H9 (cell line): ENCODE measurements around the gene NINJ1. TPM values are rescaled to one million over a fixed set of nuclear protein-coding genes. Genes with fewer than 3 reads are reported as not detected.

Source experiments
- DNase-seq: peaks from one replicate; pipeline ENCODE4 v3.0.0-alpha.2; 2017
- H2AFZ ChIP-seq: one replicate; pipeline ENCODE4 v1.6.1; 2013; ENCODE audit warnings: mild to moderate bottlenecking, low read length, control low read depth, moderate library complexity
- H2AK5ac ChIP-seq: 2 replicates; pipeline ENCODE4 v1.6.1; 2013; ENCODE audit warnings: low read length, control low read depth, mixed read lengths; ENCODE audit not compliant: insufficient read length
- H2BK120ac ChIP-seq: one replicate; pipeline ENCODE4 v1.6.1; 2013; ENCODE audit warnings: low read depth, mild to moderate bottlenecking, low read length, control low read depth, inconsistent platforms; ENCODE audit not compliant: poor library complexity, severe bottlenecking
- H2BK12ac ChIP-seq: 2 replicates; pipeline ENCODE4 v1.6.1; 2013; ENCODE audit warnings: low read length, control low read depth, mixed read lengths, low read depth; ENCODE audit not compliant: insufficient read length
- H2BK15ac ChIP-seq: 2 replicates; pipeline ENCODE4 v1.6.1; 2013; ENCODE audit warnings: low read depth, low read length, control low read depth
- H2BK20ac ChIP-seq: one replicate; pipeline ENCODE4 v1.6.1; 2013; ENCODE audit warnings: low read depth, mild to moderate bottlenecking, low read length, control low read depth, inconsistent platforms; ENCODE audit not compliant: poor library complexity, severe bottlenecking
- H2BK5ac ChIP-seq: 2 replicates; pipeline ENCODE4 v1.6.1; 2013; ENCODE audit warnings: low read length, control low read depth, mixed read lengths; ENCODE audit not compliant: insufficient read length
- H3K14ac ChIP-seq: 2 replicates; pipeline ENCODE4 v1.6.1; 2013; ENCODE audit warnings: low read length, control low read depth; ENCODE audit not compliant: insufficient read depth
- H3K18ac ChIP-seq: 2 replicates; pipeline ENCODE4 v1.6.1; 2013; ENCODE audit warnings: low read depth, mild to moderate bottlenecking, mixed read lengths, low read length, control low read depth; ENCODE audit not compliant: insufficient read length
- H3K23ac ChIP-seq: 2 replicates; pipeline ENCODE4 v1.6.1; 2013; ENCODE audit warnings: low read length, control low read depth, mixed read lengths, low read depth; ENCODE audit not compliant: insufficient read length
- H3K23me2 ChIP-seq: 2 replicates; pipeline ENCODE4 v1.6.1; 2013; ENCODE audit warnings: low read depth, mild to moderate bottlenecking, mixed read lengths, low read length, control low read depth; ENCODE audit not compliant: insufficient read length, poor library complexity, severe bottlenecking
- H3K27ac ChIP-seq: 2 replicates; pipeline ENCODE4 v1.5.1; 2013; ENCODE audit warnings: low read length, control low read depth, mixed read lengths, low read depth; ENCODE audit not compliant: insufficient read length
- H3K27me3 ChIP-seq: 2 replicates; pipeline ENCODE4 v1.6.1; 2013; ENCODE audit warnings: low read length, control low read depth, inconsistent platforms; ENCODE audit not compliant: insufficient read depth
- H3K4ac ChIP-seq: 2 replicates; pipeline ENCODE4 v1.6.1; 2013; ENCODE audit warnings: low read depth, mild to moderate bottlenecking, control low read depth, inconsistent platforms, low read length, moderate library complexity
- H3K4me1 ChIP-seq: 2 replicates; pipeline ENCODE4 v1.6.1; 2013; ENCODE audit warnings: low read length, control low read depth, inconsistent platforms; ENCODE audit not compliant: insufficient read depth
- H3K4me2 ChIP-seq: 2 replicates; pipeline ENCODE4 v1.6.1; 2013; ENCODE audit warnings: low read length, control low read depth, mixed read lengths; ENCODE audit not compliant: insufficient read length, insufficient read depth
- H3K56ac ChIP-seq: 2 replicates; pipeline ENCODE4 v1.6.1; 2013; ENCODE audit warnings: low read depth, mild to moderate bottlenecking, mixed read lengths, low read length, control low read depth; ENCODE audit not compliant: insufficient read length
- H3K79me1 ChIP-seq: 2 replicates; pipeline ENCODE4 v1.6.1; 2013; ENCODE audit warnings: low read depth, mild to moderate bottlenecking, moderate library complexity, low read length, control low read depth, inconsistent platforms; ENCODE audit not compliant: insufficient read depth, poor library complexity, severe bottlenecking
- H3K79me2 ChIP-seq: 2 replicates; pipeline ENCODE4 v1.6.1; 2013; ENCODE audit warnings: low read length, control low read depth, inconsistent platforms; ENCODE audit not compliant: insufficient read depth
- H3K9ac ChIP-seq: 2 replicates; pipeline ENCODE4 v1.6.1; 2013; ENCODE audit warnings: low read length, control low read depth, mixed read lengths; ENCODE audit not compliant: insufficient read length; ENCODE audit errors: extremely low read depth
- H3K9me3 ChIP-seq: one replicate; pipeline ENCODE4 v1.6.1; 2013; ENCODE audit warnings: low read depth, low read length, inconsistent platforms; ENCODE audit not compliant: control insufficient read depth
- H3T11ph ChIP-seq: one replicate; pipeline ENCODE4 v1.6.1; 2013; ENCODE audit warnings: mild to moderate bottlenecking, low read length, control low read depth, inconsistent platforms
- H4K20me1 ChIP-seq: one replicate; pipeline ENCODE4 v1.6.1; 2013; ENCODE audit not compliant: control insufficient read depth, insufficient read length, insufficient read depth
- H4K5ac ChIP-seq: 2 replicates; pipeline ENCODE4 v1.6.1; 2013; ENCODE audit warnings: low read depth, mild to moderate bottlenecking, mixed read lengths, low read length, control low read depth; ENCODE audit not compliant: insufficient read length
- H4K8ac ChIP-seq: replicated peaks from 2 replicates; pipeline ENCODE4 v1.6.1; 2013; ENCODE audit warnings: low read length, control low read depth, mixed read lengths, low read depth; ENCODE audit not compliant: insufficient read length
- H4K91ac ChIP-seq: 2 replicates; pipeline ENCODE4 v1.6.1; 2013; ENCODE audit warnings: low read depth, mild to moderate bottlenecking, moderate library complexity, mixed read lengths, low read length, control low read depth; ENCODE audit not compliant: insufficient read length
- H3K27ac Mint-ChIP-seq, 3 experiments: 2 replicates in 2 of 3; 3 replicates in 1 of 3; pipeline ENCODE4 v1.8.0; 2020 to 2021; ENCODE audit warnings: mixed read lengths in 3 of 3, mild to moderate bottlenecking in 1 of 3, moderate library complexity in 1 of 3
- H3K27me3 Mint-ChIP-seq: 2 replicates; pipeline ENCODE4 v1.8.0; 2021; ENCODE audit warnings: low read depth, mild to moderate bottlenecking, moderate library complexity, mixed read lengths
- H3K36me3 Mint-ChIP-seq, 3 experiments: 2 replicates in 2 of 3; 3 replicates in 1 of 3; pipeline ENCODE4 v1.8.0; 2020 to 2021; ENCODE audit warnings: low read depth in 3 of 3, mixed read lengths in 3 of 3; ENCODE audit not compliant: insufficient read depth in 1 of 3
- H3K4me1 Mint-ChIP-seq, 2 experiments: 2 replicates each; pipeline ENCODE4 v1.8.0; 2020; ENCODE audit warnings: mixed read lengths in 2 of 2
- H3K4me3 Mint-ChIP-seq, 2 experiments: 2 replicates in 1 of 2; 3 replicates in 1 of 2; pipeline ENCODE4 v1.8.0; 2020 to 2021; ENCODE audit warnings: mild to moderate bottlenecking in 2 of 2, mixed read lengths in 2 of 2, moderate library complexity in 1 of 2
- H3K9me3 Mint-ChIP-seq, 2 experiments: 2 replicates in 1 of 2; 3 replicates in 1 of 2; pipeline ENCODE4 v1.8.0; 2020; ENCODE audit warnings: mild to moderate bottlenecking in 2 of 2, mixed read lengths in 2 of 2, moderate library complexity in 1 of 2
- WGBS: extraction: QIAGEN DNeasy Blood & Tissue Kit; methylation state at CpG from one replicate; pipeline ENCODE4 v1.1.7; 2013; ENCODE audit warnings: missing lambda C conversion rate, low lambda C conversion rate, mixed read lengths; ENCODE audit not compliant: insufficient read length; ENCODE audit errors: extremely low coverage; 5-methylcytosine and 5-hydroxymethylcytosine counted together
- total RNA-seq: library from RNA; stranded (reverse); gene quantifications from 2 replicates; pipeline ENCODE4 v1.2.1, GENCODE V29; 2021
- TF ChIP-seq, protein P1 (sequence below): fragments of 200-600 bp; sonication (generic); conservative IDR thresholded peaks from 3 replicates; pipeline ENCODE4 v1.8.0; 2021; ENCODE audit warnings: antibody characterized with exemption, mild to moderate bottlenecking

Gene NINJ1
- total RNA-seq, 1 experiment from 2014 or later = 28.9 TPM

DNA sequence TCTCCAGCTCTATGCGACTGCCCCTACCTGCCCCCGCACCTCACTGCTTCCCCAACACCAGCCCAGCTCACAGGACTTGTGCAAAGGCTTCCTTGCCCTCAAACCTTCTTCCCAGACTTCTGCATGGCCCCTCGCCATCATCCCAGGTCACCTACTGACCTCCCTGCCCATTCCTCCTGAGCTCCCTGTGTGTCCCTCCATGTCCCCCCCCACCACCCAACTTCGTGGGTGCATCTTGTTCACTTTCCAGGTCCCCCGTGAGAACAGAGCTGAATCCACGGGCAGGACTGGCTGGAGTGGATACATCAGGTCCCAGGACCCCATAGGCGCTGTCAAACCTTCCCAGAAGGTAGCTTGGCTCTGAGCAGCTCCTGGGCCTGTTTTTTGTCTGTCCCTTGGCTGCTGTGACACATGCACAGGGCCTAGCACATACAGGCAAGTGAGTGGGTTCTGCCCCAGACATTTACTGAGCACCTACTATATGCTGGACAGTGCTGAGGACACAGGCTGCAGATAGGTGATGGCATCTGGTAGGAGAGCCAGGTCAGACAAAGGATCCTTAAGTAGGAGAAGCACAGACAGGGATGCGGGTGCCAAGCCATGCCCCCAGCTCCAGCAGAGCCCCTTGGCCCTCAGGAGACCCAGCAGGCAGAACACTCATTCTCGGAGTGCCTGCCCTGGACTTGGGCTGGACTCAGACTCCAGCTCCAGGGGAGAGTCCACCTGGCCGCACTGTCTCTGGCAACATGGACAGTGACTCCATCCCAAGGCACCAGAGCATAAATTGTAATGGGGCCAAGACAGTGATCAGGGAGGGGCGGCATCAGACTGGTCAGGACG lies 15.0 kb downstream of the NINJ1 start:
- H4K8ac ChIP-seq = no peak overlapping the region
- no peaks in the 10 kb centered on the region for H3K9me3 ChIP-seq
- no peak overlapping the region for H3K9ac ChIP-seq
- Mint-ChIP-seq H3K4me1 (peaks cover 16 to 26% of the 10 kb centered on the region in 2 experiments), H3K4me3 (no peak overlapping the region), H3K27me3 (no peaks in the 10 kb centered on the region; the same call in 1 of the 2 replicates), H3K36me3 (peaks cover 0 to 6% (median 4%) of the 10 kb centered on the region in 3 experiments; a peak in 4 of 7 replicates), H3K9me3 (no peaks in the 10 kb centered on the region), H3K27ac (no peak overlapping the region)
- TF ChIP-seq, protein P1, sequence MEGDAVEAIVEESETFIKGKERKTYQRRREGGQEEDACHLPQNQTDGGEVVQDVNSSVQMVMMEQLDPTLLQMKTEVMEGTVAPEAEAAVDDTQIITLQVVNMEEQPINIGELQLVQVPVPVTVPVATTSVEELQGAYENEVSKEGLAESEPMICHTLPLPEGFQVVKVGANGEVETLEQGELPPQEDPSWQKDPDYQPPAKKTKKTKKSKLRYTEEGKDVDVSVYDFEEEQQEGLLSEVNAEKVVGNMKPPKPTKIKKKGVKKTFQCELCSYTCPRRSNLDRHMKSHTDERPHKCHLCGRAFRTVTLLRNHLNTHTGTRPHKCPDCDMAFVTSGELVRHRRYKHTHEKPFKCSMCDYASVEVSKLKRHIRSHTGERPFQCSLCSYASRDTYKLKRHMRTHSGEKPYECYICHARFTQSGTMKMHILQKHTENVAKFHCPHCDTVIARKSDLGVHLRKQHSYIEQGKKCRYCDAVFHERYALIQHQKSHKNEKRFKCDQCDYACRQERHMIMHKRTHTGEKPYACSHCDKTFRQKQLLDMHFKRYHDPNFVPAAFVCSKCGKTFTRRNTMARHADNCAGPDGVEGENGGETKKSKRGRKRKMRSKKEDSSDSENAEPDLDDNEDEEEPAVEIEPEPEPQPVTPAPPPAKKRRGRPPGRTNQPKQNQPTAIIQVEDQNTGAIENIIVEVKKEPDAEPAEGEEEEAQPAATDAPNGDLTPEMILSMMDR = no peak
- H3K27ac ChIP-seq = no peak overlapping the region
- no peak overlapping the region for H2BK5ac ChIP-seq
- no peaks in the 10 kb centered on the region for H3K4me1 ChIP-seq
- no peak overlapping the region for H3K14ac ChIP-seq
- no peak overlapping the region for H2BK120ac ChIP-seq
- H3K79me1 ChIP-seq = no peaks in the 10 kb centered on the region
- no peak overlapping the region for H2AK5ac ChIP-seq
- H3K4me2 ChIP-seq = no peak overlapping the region
- no peak overlapping the region for H2BK20ac ChIP-seq
- no peaks in the 10 kb centered on the region for H4K20me1 ChIP-seq
- no peaks in the 10 kb centered on the region for H3K79me2 ChIP-seq
- no peak overlapping the region for H3K23ac ChIP-seq
- H4K5ac ChIP-seq = no peak overlapping the region
- H4K91ac ChIP-seq = no peak overlapping the region
- H2BK15ac ChIP-seq = no peak overlapping the region
- no peaks in the 10 kb centered on the region for H3K27me3 ChIP-seq
- no peak overlapping the region for H3K4ac ChIP-seq
- H2AFZ ChIP-seq = no peak overlapping the region
- no peak overlapping the region for H2BK12ac ChIP-seq
- no peak overlapping the region for H3T11ph ChIP-seq
- H3K23me2 ChIP-seq = no peaks in the 10 kb centered on the region
- WGBS = no CpG with 5 or more reads among the region's 12 CpGs
- DNase-seq = no peak
- H3K18ac ChIP-seq = no peak overlapping the region
- no peak overlapping the region for H3K56ac ChIP-seq
